GM23338 (cell line): ENCODE results near the gene PLK2. TPM values are rescaled to one million over a fixed set of nuclear protein-coding genes. Genes with fewer than 3 reads are reported as not detected.

ENCODE experiments used
- ATAC-seq: fragments of 200-7000 bp; cut with Tn5 transposase; 3 replicates; pipeline ENCODE4 v1.9.1; 2020
- DNase-seq: peaks from one replicate; pipeline ENCODE4 v3.0.0-alpha.2; 2015; ENCODE audit warnings: low spot score
- H2AFZ ChIP-seq: fragments of 200-600 bp; sonication (generic); 2 replicates; pipeline ENCODE4 v1.8.0; 2016; ENCODE audit warnings: antibody characterized with exemption, mild to moderate bottlenecking, moderate library complexity
- H3F3A ChIP-seq: fragments of 200-600 bp; sonication (generic); replicated peaks from 2 replicates; pipeline ENCODE4 v1.8.0; 2017; ENCODE audit warnings: antibody characterized with exemption, mixed run types, low read depth
- H3K27ac ChIP-seq: fragments of 200-600 bp; sonication (generic); 2 replicates; pipeline ENCODE4 v1.6.1; 2016; ENCODE audit warnings: low read depth
- H3K27me3 ChIP-seq: fragments of 200-600 bp; sonication (generic); 2 replicates; pipeline ENCODE4 v1.8.0; 2016; ENCODE audit warnings: mild to moderate bottlenecking, mixed run types, moderate library complexity; ENCODE audit not compliant: insufficient read depth
- H3K36me3 ChIP-seq: fragments of 200-600 bp; sonication (generic); 2 replicates; pipeline ENCODE4 v1.8.0; 2016; ENCODE audit warnings: mild to moderate bottlenecking; ENCODE audit not compliant: insufficient read depth
- H3K4me1 ChIP-seq: fragments of 200-600 bp; sonication (generic); 2 replicates; pipeline ENCODE4 v1.8.0; 2016; ENCODE audit warnings: mild to moderate bottlenecking, moderate library complexity; ENCODE audit not compliant: insufficient read depth
- H3K4me2 ChIP-seq: fragments of 200-600 bp; sonication (generic); 2 replicates; pipeline ENCODE4 v1.7.1; 2017; ENCODE audit warnings: mixed run types
- H3K4me3 ChIP-seq: fragments of 200-600 bp; sonication (generic); 2 replicates; pipeline ENCODE4 v1.6.1; 2016; ENCODE audit warnings: mixed run types
- H3K79me2 ChIP-seq: fragments of 200-600 bp; sonication (generic); replicated peaks from 2 replicates; pipeline ENCODE4 v1.8.0; 2017; ENCODE audit warnings: mild to moderate bottlenecking; ENCODE audit not compliant: insufficient read depth
- H3K9me2 ChIP-seq: fragments of 200-600 bp; sonication (generic); 2 replicates; pipeline ENCODE4 v1.8.0; 2017; ENCODE audit not compliant: insufficient read depth
- H4K20me1 ChIP-seq: fragments of 200-600 bp; sonication (generic); replicated peaks from 2 replicates; pipeline ENCODE4 v1.8.0; 2017; ENCODE audit warnings: mild to moderate bottlenecking; ENCODE audit not compliant: insufficient read depth
- H3K27ac Mint-ChIP-seq: 2 replicates; pipeline ENCODE4 v1.8.0; 2020; ENCODE audit warnings: inconsistent platforms, mild to moderate bottlenecking, moderate library complexity, mixed read lengths
- H3K27me3 Mint-ChIP-seq: 3 replicates; pipeline ENCODE4 v1.8.0; 2022; ENCODE audit warnings: low read depth, mild to moderate bottlenecking, moderate library complexity, mixed read lengths, inconsistent platforms; ENCODE audit not compliant: insufficient read depth, poor library complexity
- H3K36me3 Mint-ChIP-seq: 3 replicates; pipeline ENCODE4 v1.8.0; 2021; ENCODE audit warnings: low read depth, mild to moderate bottlenecking, inconsistent platforms, moderate library complexity, mixed read lengths
- H3K4me1 Mint-ChIP-seq: 3 replicates; pipeline ENCODE4 v1.8.0; 2020; ENCODE audit warnings: mild to moderate bottlenecking, inconsistent platforms, mixed read lengths
- H3K4me3 Mint-ChIP-seq: 3 replicates; pipeline ENCODE4 v1.8.0; 2021; ENCODE audit warnings: moderate library complexity, mild to moderate bottlenecking, inconsistent platforms, mixed read lengths
- H3K9me3 Mint-ChIP-seq: 3 replicates; pipeline ENCODE4 v1.8.0; 2020; ENCODE audit warnings: moderate library complexity, mild to moderate bottlenecking, inconsistent platforms, mixed read lengths
- CREB1 ChIP-seq: fragments of 250-450 bp; sonication (Bioruptor Pico); IDR thresholded peaks from 2 replicates; pipeline ENCODE4 v1.5.0; 2020; ENCODE audit warnings: low read depth, mild to moderate bottlenecking, moderate library complexity
- EZH2 ChIP-seq: fragments of 200-600 bp; sonication (generic); IDR thresholded peaks from one replicate; pipeline ENCODE4 v1.8.0; 2017; ENCODE audit warnings: antibody characterized with exemption, mild to moderate bottlenecking, low read depth; ENCODE audit not compliant: unreplicated experiment
- EZH2phosphoT487 ChIP-seq: fragments of 200-600 bp; sonication (generic); IDR thresholded peaks from one replicate; pipeline ENCODE4 v1.8.1; 2018; ENCODE audit warnings: antibody characterized with exemption; ENCODE audit not compliant: unreplicated experiment
- JUNB ChIP-seq: IDR thresholded peaks from one replicate; pipeline ENCODE4 v1.6.1; 2016; ENCODE audit warnings: antibody characterized with exemption; ENCODE audit not compliant: unreplicated experiment
- NANOG ChIP-seq: IDR thresholded peaks from 2 replicates; pipeline ENCODE4 v1.6.1; 2016; ENCODE audit warnings: antibody characterized with exemption, borderline replicate concordance
- POLR2AphosphoS5 ChIP-seq: IDR thresholded peaks from 2 replicates; pipeline ENCODE4 v1.6.1; 2016; ENCODE audit warnings: antibody characterized with exemption, low read depth
- STAT1 ChIP-seq: IDR thresholded peaks from one replicate; pipeline ENCODE4 v1.6.1; 2016; ENCODE audit warnings: antibody characterized with exemption; ENCODE audit not compliant: unreplicated experiment
- ZNF114 ChIP-seq: fragments of 250-450 bp; sonication (Bioruptor Pico); IDR thresholded peaks from 2 replicates; pipeline ENCODE4 v1.5.0; 2020; ENCODE audit warnings: mild to moderate bottlenecking, moderate library complexity
- ZNF331 ChIP-seq: fragments of 250-450 bp; sonication (Bioruptor Pico); IDR thresholded peaks from 2 replicates; pipeline ENCODE4 v1.5.0; 2020; ENCODE audit warnings: low read depth, mild to moderate bottlenecking, moderate library complexity
- polyA plus RNA-seq: library from polyadenylated mRNA; unstranded; fragments of >200 nt; fragmentation: Nextera tagmentation; extraction: Ambion mirVana; gene quantifications from 2 replicates; pipeline ENCODE4 v1.2.1, GENCODE V29; 2016
- total RNA-seq: library from RNA; depleted of rRNA; stranded (reverse); fragments of >200 nt; shearing (Covaris generic); gene quantifications from 2 replicates; pipeline ENCODE4 v1.2.3, GENCODE V29; 2014
- TF ChIP-seq, protein P1 (sequence below), 2 experiments: fragments of 200-600 bp in 1 of 2; sonication (generic) in 1 of 2; conservative IDR thresholded peaks; 2 replicates each; pipeline versions ENCODE4 v1.5.1 to v1.6.1; 2016 to 2017; ENCODE audit warnings: antibody characterized with exemption in 2 of 2, low read depth in 2 of 2, mild to moderate bottlenecking in 2 of 2, moderate library complexity in 1 of 2
- TF ChIP-seq, protein P2 (sequence below): IDR thresholded peaks from one replicate; pipeline ENCODE4 v1.6.1; 2018; ENCODE audit warnings: antibody characterized with exemption; ENCODE audit not compliant: unreplicated experiment
- TF ChIP-seq, protein P3 (sequence below): fragments of 250-450 bp; sonication (Bioruptor Pico); IDR thresholded peaks from 2 replicates; pipeline ENCODE4 v1.5.0; 2020; ENCODE audit warnings: mild to moderate bottlenecking, moderate library complexity
- TF ChIP-seq, protein P4 (sequence below): IDR thresholded peaks from 2 replicates; pipeline ENCODE4 v1.6.1; 2016; ENCODE audit warnings: antibody characterized with exemption

The PLK2 gene
- total and polyA plus RNA-seq, 2 experiments from 2014 or later: 13.5 to 30.0 TPM

DNA sequence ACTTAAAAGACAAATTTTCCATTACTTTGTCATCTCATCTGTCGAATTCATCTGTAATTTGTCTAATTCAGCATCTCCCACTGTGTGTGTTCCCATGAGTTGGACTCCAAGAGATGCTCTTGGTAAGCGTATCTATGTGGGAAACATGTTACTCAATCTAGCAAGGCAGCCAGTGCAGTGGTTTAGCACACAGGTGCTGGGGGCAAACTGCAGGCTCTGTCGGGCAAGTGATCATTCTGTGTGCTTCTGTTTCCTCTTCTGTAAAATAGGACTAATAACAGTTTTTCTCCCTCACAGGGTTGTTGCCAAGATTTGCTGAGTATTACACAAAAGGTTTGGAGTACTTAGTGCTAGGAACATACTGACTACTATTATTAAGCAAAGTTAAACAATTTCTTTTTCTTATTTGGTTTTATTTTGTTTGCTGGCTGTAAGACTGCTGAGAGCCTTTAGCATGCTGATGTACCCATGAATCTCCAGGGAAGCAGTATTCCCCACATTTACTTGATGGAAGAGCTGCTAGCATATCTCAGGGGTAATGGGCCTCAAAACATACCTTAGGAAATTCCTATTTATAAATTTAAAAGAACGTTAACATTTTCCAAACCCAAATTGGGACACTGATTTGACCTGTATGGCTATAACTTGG lies 30.6 kb upstream of the PLK2 start:
- Histone ChIP-seq H3K27ac (no peak overlapping the region), H3K9me2 (no peaks in the 10 kb centered on the region), H3K4me3 (no peak overlapping the region), H2AFZ (no peak overlapping the region), H4K20me1 (no peaks in the 10 kb centered on the region), H3K27me3 (no peaks in the 10 kb centered on the region), H3K36me3 (no peaks in the 10 kb centered on the region), H3K4me1 (peaks cover 9% of the 10 kb centered on the region), H3K4me2 (no peak overlapping the region), H3K79me2 (no peaks in the 10 kb centered on the region), H3F3A (no peaks in the 10 kb centered on the region)
- DNase-seq: no peak
- peak; percentile 62 for ATAC-seq
- Mint-ChIP-seq H3K36me3 (no peaks in the 10 kb centered on the region), H3K27me3 (no peaks in the 10 kb centered on the region), H3K4me3 (no peak overlapping the region), H3K4me1 (peaks cover 15% of the 10 kb centered on the region), H3K9me3 (no peaks in the 10 kb centered on the region), H3K27ac (no peak overlapping the region)
- TF ChIP-seq POLR2AphosphoS5: no peak
- no peak for TF ChIP-seq STAT1
- TF ChIP-seq, protein P1, sequence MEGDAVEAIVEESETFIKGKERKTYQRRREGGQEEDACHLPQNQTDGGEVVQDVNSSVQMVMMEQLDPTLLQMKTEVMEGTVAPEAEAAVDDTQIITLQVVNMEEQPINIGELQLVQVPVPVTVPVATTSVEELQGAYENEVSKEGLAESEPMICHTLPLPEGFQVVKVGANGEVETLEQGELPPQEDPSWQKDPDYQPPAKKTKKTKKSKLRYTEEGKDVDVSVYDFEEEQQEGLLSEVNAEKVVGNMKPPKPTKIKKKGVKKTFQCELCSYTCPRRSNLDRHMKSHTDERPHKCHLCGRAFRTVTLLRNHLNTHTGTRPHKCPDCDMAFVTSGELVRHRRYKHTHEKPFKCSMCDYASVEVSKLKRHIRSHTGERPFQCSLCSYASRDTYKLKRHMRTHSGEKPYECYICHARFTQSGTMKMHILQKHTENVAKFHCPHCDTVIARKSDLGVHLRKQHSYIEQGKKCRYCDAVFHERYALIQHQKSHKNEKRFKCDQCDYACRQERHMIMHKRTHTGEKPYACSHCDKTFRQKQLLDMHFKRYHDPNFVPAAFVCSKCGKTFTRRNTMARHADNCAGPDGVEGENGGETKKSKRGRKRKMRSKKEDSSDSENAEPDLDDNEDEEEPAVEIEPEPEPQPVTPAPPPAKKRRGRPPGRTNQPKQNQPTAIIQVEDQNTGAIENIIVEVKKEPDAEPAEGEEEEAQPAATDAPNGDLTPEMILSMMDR (conservative IDR thresholded peaks at IDR 0.05; ENCODE audit: low read depth in 2 of 2): no peak
- TF ChIP-seq, protein P2, sequence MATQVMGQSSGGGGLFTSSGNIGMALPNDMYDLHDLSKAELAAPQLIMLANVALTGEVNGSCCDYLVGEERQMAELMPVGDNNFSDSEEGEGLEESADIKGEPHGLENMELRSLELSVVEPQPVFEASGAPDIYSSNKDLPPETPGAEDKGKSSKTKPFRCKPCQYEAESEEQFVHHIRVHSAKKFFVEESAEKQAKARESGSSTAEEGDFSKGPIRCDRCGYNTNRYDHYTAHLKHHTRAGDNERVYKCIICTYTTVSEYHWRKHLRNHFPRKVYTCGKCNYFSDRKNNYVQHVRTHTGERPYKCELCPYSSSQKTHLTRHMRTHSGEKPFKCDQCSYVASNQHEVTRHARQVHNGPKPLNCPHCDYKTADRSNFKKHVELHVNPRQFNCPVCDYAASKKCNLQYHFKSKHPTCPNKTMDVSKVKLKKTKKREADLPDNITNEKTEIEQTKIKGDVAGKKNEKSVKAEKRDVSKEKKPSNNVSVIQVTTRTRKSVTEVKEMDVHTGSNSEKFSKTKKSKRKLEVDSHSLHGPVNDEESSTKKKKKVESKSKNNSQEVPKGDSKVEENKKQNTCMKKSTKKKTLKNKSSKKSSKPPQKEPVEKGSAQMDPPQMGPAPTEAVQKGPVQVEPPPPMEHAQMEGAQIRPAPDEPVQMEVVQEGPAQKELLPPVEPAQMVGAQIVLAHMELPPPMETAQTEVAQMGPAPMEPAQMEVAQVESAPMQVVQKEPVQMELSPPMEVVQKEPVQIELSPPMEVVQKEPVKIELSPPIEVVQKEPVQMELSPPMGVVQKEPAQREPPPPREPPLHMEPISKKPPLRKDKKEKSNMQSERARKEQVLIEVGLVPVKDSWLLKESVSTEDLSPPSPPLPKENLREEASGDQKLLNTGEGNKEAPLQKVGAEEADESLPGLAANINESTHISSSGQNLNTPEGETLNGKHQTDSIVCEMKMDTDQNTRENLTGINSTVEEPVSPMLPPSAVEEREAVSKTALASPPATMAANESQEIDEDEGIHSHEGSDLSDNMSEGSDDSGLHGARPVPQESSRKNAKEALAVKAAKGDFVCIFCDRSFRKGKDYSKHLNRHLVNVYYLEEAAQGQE: no peak
- no peak for TF ChIP-seq ZNF114
- no peak for TF ChIP-seq EZH2
- no peak for TF ChIP-seq ZNF331
- no peak for TF ChIP-seq NANOG
- no peak for TF ChIP-seq EZH2phosphoT487
- TF ChIP-seq, protein P3, sequence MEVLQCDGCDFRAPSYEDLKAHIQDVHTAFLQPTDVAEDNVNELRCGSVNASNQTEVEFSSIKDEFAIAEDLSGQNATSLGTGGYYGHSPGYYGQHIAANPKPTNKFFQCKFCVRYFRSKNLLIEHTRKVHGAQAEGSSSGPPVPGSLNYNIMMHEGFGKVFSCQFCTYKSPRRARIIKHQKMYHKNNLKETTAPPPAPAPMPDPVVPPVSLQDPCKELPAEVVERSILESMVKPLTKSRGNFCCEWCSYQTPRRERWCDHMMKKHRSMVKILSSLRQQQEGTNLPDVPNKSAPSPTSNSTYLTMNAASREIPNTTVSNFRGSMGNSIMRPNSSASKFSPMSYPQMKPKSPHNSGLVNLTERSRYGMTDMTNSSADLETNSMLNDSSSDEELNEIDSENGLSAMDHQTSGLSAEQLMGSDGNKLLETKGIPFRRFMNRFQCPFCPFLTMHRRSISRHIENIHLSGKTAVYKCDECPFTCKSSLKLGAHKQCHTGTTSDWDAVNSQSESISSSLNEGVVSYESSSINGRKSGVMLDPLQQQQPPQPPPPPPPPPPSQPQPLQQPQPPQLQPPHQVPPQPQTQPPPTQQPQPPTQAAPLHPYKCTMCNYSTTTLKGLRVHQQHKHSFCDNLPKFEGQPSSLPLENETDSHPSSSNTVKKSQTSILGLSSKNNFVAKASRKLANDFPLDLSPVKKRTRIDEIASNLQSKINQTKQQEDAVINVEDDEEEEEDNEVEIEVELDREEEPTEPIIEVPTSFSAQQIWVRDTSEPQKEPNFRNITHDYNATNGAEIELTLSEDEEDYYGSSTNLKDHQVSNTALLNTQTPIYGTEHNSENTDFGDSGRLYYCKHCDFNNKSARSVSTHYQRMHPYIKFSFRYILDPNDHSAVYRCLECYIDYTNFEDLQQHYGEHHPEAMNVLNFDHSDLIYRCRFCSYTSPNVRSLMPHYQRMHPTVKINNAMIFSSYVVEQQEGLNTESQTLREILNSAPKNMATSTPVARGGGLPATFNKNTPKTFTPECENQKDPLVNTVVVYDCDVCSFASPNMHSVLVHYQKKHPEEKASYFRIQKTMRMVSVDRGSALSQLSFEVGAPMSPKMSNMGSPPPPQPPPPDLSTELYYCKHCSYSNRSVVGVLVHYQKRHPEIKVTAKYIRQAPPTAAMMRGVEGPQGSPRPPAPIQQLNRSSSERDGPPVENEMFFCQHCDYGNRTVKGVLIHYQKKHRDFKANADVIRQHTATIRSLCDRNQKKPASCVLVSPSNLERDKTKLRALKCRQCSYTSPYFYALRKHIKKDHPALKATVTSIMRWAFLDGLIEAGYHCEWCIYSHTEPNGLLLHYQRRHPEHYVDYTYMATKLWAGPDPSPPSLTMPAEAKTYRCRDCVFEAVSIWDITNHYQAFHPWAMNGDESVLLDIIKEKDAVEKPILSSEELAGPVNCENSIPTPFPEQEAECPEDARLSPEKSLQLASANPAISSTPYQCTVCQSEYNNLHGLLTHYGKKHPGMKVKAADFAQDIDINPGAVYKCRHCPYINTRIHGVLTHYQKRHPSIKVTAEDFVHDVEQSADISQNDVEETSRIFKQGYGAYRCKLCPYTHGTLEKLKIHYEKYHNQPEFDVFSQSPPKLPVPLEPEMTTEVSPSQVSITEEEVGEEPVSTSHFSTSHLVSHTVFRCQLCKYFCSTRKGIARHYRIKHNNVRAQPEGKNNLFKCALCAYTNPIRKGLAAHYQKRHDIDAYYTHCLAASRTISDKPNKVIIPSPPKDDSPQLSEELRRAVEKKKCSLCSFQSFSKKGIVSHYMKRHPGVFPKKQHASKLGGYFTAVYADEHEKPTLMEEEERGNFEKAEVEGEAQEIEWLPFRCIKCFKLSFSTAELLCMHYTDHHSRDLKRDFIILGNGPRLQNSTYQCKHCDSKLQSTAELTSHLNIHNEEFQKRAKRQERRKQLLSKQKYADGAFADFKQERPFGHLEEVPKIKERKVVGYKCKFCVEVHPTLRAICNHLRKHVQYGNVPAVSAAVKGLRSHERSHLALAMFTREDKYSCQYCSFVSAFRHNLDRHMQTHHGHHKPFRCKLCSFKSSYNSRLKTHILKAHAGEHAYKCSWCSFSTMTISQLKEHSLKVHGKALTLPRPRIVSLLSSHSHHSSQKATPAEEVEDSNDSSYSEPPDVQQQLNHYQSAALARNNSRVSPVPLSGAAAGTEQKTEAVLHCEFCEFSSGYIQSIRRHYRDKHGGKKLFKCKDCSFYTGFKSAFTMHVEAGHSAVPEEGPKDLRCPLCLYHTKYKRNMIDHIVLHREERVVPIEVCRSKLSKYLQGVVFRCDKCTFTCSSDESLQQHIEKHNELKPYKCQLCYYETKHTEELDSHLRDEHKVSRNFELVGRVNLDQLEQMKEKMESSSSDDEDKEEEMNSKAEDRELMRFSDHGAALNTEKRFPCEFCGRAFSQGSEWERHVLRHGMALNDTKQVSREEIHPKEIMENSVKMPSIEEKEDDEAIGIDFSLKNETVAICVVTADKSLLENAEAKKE (CRISPR knock-in tag): no peak
- no peak for TF ChIP-seq JUNB
- TF ChIP-seq, protein P4, sequence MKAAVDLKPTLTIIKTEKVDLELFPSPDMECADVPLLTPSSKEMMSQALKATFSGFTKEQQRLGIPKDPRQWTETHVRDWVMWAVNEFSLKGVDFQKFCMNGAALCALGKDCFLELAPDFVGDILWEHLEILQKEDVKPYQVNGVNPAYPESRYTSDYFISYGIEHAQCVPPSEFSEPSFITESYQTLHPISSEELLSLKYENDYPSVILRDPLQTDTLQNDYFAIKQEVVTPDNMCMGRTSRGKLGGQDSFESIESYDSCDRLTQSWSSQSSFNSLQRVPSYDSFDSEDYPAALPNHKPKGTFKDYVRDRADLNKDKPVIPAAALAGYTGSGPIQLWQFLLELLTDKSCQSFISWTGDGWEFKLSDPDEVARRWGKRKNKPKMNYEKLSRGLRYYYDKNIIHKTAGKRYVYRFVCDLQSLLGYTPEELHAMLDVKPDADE: no peak
- TF ChIP-seq CREB1 (CRISPR knock-in tag): no peak
